C4-2B (cell line): Measurements from ENCODE around the gene TMCC1.

Experiments used
- ZFX ChIP-seq: fragments of 450-650 bp; IDR thresholded peaks from 2 replicates; pipeline ENCODE4 v1.6.1; 2017
- TF ChIP-seq, protein P1 (sequence below): fragments of 450-650 bp; conservative IDR thresholded peaks from 2 replicates; pipeline ENCODE4 v1.5.1; 2017; ENCODE audit warnings: mild to moderate bottlenecking

- TF ChIP-seq, protein P1, sequence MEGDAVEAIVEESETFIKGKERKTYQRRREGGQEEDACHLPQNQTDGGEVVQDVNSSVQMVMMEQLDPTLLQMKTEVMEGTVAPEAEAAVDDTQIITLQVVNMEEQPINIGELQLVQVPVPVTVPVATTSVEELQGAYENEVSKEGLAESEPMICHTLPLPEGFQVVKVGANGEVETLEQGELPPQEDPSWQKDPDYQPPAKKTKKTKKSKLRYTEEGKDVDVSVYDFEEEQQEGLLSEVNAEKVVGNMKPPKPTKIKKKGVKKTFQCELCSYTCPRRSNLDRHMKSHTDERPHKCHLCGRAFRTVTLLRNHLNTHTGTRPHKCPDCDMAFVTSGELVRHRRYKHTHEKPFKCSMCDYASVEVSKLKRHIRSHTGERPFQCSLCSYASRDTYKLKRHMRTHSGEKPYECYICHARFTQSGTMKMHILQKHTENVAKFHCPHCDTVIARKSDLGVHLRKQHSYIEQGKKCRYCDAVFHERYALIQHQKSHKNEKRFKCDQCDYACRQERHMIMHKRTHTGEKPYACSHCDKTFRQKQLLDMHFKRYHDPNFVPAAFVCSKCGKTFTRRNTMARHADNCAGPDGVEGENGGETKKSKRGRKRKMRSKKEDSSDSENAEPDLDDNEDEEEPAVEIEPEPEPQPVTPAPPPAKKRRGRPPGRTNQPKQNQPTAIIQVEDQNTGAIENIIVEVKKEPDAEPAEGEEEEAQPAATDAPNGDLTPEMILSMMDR = no peak
- no peak for TF ChIP-seq ZFX
Observed at GRCh38 chr3:129690963-129691362, 202.5 kb downstream of the TMCC1 start.
